Ovary (tissue), 9 donors: ENCODE measurements around the gene HLA-DMB. TPM values are rescaled to one million over a fixed set of nuclear protein-coding genes. Genes with fewer than 3 reads are reported as not detected.
A peak's percentile ranks its signal among the peaks of the same experiment; 100 is the strongest.

Experiments
- DNase-seq, 5 donors: peaks; one replicate each; pipeline ENCODE4 v3.0.0-alpha.2; 2019 to 2020
- H3K27ac ChIP-seq, 2 donors: fragments of 200-600 bp; one replicate each; pipeline versions ENCODE4 v1.5.1 to v1.8.0; 2019 to 2022
- H3K27me3 ChIP-seq: fragments of 200-600 bp; one replicate; pipeline ENCODE4 v1.8.0; 2022
- H3K36me3 ChIP-seq: fragments of 200-600 bp; sonication (generic); one replicate; pipeline ENCODE4 v1.5.1; 2019
- H3K4me1 ChIP-seq: one replicate; pipeline ENCODE4 v1.8.1; 2013; ENCODE audit warnings: mild to moderate bottlenecking, moderate library complexity; ENCODE audit not compliant: insufficient read depth
- H3K4me3 ChIP-seq: fragments of 200-600 bp; sonication (generic); one replicate; pipeline ENCODE4 v1.5.1; 2017
- H3K9me3 ChIP-seq, 2 donors: fragments of 200-600 bp in 1 of 2; sonication (generic) in 1 of 2; one replicate each; pipeline versions ENCODE4 v1.5.1 to v1.8.1; 2013 to 2019; ENCODE audit warnings: mild to moderate bottlenecking in 1 of 2, moderate library complexity in 1 of 2
- CTCF ChIP-seq, 3 donors: fragments of 450-650 bp in 2 of 3; fragments of 200-600 bp in 1 of 3; IDR thresholded peaks; one replicate each; pipeline versions ENCODE4 v1.5.1 to v1.8.0; 2016 to 2022; ENCODE audit warnings: antibody characterized with exemption in 3 of 3, mild to moderate bottlenecking in 1 of 3
- EP300 ChIP-seq: sonication (generic); formaldehyde crosslinking; IDR thresholded peaks from one replicate; pipeline ENCODE4 v1.6.1; 2017; ENCODE audit warnings: antibody characterized with exemption
- POLR2A ChIP-seq: fragments of 450-650 bp; IDR thresholded peaks from one replicate; pipeline ENCODE4 v1.6.1; 2017; ENCODE audit warnings: antibody characterized with exemption, mild to moderate bottlenecking, moderate library complexity
- WGBS, 3 donors: extraction: QIAGEN DNeasy Blood & Tissue Kit in 1 of 3; methylation state at CpG; one replicate each; pipeline versions ENCODE4 v1.1.5 to v1.1.7; 2013 to 2017; 5-methylcytosine and 5-hydroxymethylcytosine counted together
- intact Hi-C, 4 donors: fragments of 100-400 bp; cut with DNase I; formaldehyde crosslinking; loops; one replicate each; pipeline versions ENCODE4 v1.11.0 to v1.15.1; 2022 to 2023
- polyA plus RNA-seq, 2 donors: library from polyadenylated mRNA; stranded (reverse); fragments of 200-250 nt in 1 of 2; fragments of 350-450 nt in 1 of 2; fragmentation: Illumina TruSeq in 1 of 2; extraction: RNeasy Lipid Tissue Mini Kit (QIAGEN cat#74804) in 1 of 2; gene quantifications; one replicate each; pipeline ENCODE4 v1.2.3, GENCODE V29; 2013 to 2014
- total RNA-seq, 7 donors: library from RNA; depleted of rRNA in 2 of 7; stranded (reverse); fragments of >200 nt in 2 of 7; fragmentation: NEBNext Ultra II Directional in 3 of 7; extraction: Animal tissue kit (Norgen Biotek cat#: 25700) in 3 of 7; gene quantifications; one replicate each; pipeline versions ENCODE4 v1.1.0 to v1.2.4, GENCODE V29; 2016 to 2023
- donor health status: DM: no; HTN: no; CAD: no; lungs with moderate emphysema.
- donor health status: DM: no; HTN: no; CAD: no.
- donor health status: Bipolar disorder and iron deficiency.
- donor health status: DM: yes; HTN: yes; CAD: no.
- donor health status: DM: no; HTN: no; CAD: no.
- donor health status: DM: yes; HTN: yes; CAD: no.

HLA-DMB gene
- total and polyA plus RNA-seq, 9 donors = 4.3 to 70.0 (median 12.0) TPM

DNA sequence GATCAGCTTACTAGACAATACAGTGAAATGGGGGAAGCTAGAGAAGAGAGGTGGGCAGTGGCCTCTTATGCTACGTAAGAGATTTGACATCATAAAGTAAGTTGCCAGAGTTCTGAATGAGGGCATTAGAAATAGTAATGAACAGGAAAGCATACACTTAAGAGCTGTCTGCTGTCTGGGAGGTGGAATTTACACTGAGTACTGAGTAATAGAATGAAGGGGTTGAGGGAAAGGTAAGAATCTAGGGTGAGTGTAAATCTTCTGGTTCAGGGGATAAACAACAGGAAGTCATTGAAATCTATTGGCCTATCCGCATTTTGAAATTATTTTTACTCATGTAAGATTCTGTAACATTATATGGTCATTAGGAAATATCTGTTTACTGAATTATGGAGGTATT is 35.8 kb downstream of the HLA-DMB start:
- TF ChIP-seq POLR2A (no peak), EP300 (no peak), CTCF (IDR thresholded peaks at IDR 0.05) (no peak)
- Histone ChIP-seq H3K27me3 (no peaks in the 10 kb centered on the region), H3K27ac (no peak overlapping the region), H3K9me3 (no peaks in the 10 kb centered on the region), H3K36me3 (no peaks in the 10 kb centered on the region), H3K4me1 (no peaks in the 10 kb centered on the region), H3K4me3 (no peak overlapping the region)
- WGBS, 3 donors = 53 to 77% (median 58%) methylated on average over 2 of the region's 2 CpGs
- no peak for DNase-seq
- intact Hi-C loops = no loop called here

DNA sequence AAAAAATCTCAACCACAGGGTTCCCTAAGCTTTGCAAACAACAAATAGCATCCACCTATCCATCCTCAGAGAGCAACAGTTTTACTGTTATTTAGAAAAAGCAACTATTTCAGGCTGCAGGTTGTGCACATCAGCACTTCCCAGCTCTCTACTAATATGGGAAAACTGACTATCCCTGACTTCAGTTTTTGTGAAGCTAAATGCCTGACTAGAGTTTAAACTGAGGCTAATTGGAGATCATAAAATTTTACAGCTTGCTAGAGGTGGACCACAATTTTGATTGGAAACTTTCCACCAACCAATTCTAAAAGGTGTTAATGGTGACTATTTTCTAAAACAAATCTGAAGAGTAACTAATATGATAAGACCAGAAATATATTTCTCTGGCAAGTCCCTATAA is 36.9 kb downstream of the HLA-DMB start:
- Histone ChIP-seq H3K27ac (no peak overlapping the region), H3K36me3 (no peaks in the 10 kb centered on the region), H3K27me3 (no peaks in the 10 kb centered on the region), H3K9me3 (no peaks in the 10 kb centered on the region), H3K4me1 (no peaks in the 10 kb centered on the region), H3K4me3 (no peak overlapping the region)
- intact Hi-C loops = no loop called here
- no peak for DNase-seq
- TF ChIP-seq POLR2A = no peak
- TF ChIP-seq EP300 = no peak
- no peak for TF ChIP-seq CTCF (IDR thresholded peaks at IDR 0.05)

- peak overlapping the region; percentile 63 for H3K4me3 ChIP-seq
- WGBS, 3 donors = 0 to 1% (median 1%) methylated on average over 8 of the region's 8 CpGs
- TF ChIP-seq POLR2A (no peak), EP300 (no peak), CTCF (IDR thresholded peaks at IDR 0.05) (no peak)
- no peaks in the 10 kb centered on the region for H3K27me3 ChIP-seq
- DNase-seq = no peak
- peak overlapping the region; percentile 86 to 87 for H3K27ac ChIP-seq
- intact Hi-C loops = no loop called here
- H3K4me1 ChIP-seq = peaks cover 8% of the 10 kb centered on the region
- no peaks in the 10 kb centered on the region for H3K36me3 ChIP-seq
- H3K9me3 ChIP-seq = no peaks in the 10 kb centered on the region
Observed at GRCh38 chr6:32895006-32895345, 45.9 kb downstream of the HLA-DMB start.

DNA sequence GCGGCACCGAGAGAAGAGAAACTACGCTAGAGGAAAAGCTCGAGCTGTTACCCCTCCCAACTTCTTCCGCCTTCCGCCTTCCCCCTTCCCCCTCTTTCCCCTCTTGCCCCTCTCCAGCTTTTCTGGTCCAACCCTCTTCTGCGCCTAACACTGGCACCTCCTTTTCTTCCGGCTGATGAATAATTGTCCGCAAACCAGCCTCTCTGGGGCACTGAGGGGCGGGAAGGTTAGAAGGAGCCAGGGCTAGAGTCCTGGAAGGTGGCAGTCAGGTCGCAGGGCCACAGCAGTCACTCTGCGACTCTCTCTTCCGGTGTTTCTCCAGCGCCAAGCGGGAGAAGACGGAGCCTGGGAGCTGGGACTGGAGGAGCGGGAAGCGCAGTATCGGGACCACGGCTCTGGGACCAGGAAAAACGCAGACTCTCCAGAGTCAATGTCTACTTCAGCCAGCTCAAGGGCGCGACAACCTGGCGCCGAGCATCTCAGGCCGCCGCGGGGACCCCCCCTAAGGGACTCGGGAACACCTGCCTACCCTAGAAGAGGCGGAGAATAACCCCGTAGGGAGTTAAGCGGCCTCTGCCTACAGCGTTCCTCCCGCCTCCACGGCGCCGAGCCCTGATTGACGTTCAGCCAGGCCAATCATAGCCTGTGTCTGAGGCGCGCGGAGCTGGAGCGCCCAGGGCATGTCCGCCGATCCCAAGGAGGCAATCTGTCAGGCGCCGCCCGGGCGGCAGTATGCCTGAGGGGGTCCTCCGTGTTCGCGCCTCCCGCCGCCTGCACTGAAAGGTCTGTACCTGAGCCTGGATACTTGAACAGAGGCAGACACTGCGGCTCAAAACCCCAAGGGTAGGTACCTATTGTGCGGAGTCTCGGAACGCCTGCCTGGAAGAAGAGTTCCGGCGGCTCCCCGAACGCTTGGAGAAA is 46.5 kb downstream of the HLA-DMB start:
- Histone ChIP-seq H3K4me3 (peak overlapping the region; percentile 63), H3K4me1 (peaks cover 8% of the 10 kb centered on the region), H3K27me3 (no peaks in the 10 kb centered on the region), H3K27ac (peak overlapping the region; percentile 86 to 87), H3K36me3 (no peaks in the 10 kb centered on the region), H3K9me3 (no peaks in the 10 kb centered on the region)
- intact Hi-C loops = loop anchor here in 1 of 4 donors (5.0 kb wide), 1 partner anchor 88 kb away; no protein-coding TSS in a partner anchor
- peak; percentile 74 for TF ChIP-seq POLR2A
- TF ChIP-seq CTCF (IDR thresholded peaks at IDR 0.05) = no peak
- no peak for TF ChIP-seq EP300
- WGBS, 3 donors = 0 to 1% (median 0%) methylated on average over 45 to 61 of the region's 61 CpGs
- peak; percentile 92 to 97 (median 95) for DNase-seq
